Parathyroid adenoma (tissue), 2 donors: ENCODE measurements around the gene PTCD1.
"Not testable (repeated sequence)": the region's sequence is repeated elsewhere in the genome, so short reads cannot be mapped to it uniquely, and the experiment has no call there.

ENCODE experiments used
- H2AFZ ChIP-seq: fragments of 300-600 bp; sonication (generic); one replicate; pipeline ENCODE4 v1.7.0; 2017; ENCODE audit warnings: antibody characterized with exemption, mild to moderate bottlenecking
- H3K27ac ChIP-seq: fragments of 300-600 bp; sonication (generic); one replicate; pipeline ENCODE4 v1.7.0; 2017
- H3K27me3 ChIP-seq: fragments of 300-600 bp; sonication (generic); one replicate; pipeline ENCODE4 v1.7.0; 2017; ENCODE audit warnings: low read length; ENCODE audit not compliant: control insufficient read depth, insufficient read depth
- H3K36me3 ChIP-seq: fragments of 300-600 bp; sonication (generic); one replicate; pipeline ENCODE4 v1.7.0; 2017; ENCODE audit warnings: low read length; ENCODE audit not compliant: control insufficient read depth, insufficient read depth
- H3K4me1 ChIP-seq: fragments of 300-600 bp; sonication (generic); one replicate; pipeline ENCODE4 v1.7.0; 2017; ENCODE audit warnings: control low read depth
- H3K4me2 ChIP-seq: fragments of 300-600 bp; sonication (generic); one replicate; pipeline ENCODE4 v1.7.0; 2017; ENCODE audit warnings: low read length
- H3K4me3 ChIP-seq: fragments of 300-600 bp; sonication (generic); one replicate; pipeline ENCODE4 v1.7.0; 2017; ENCODE audit warnings: low read depth, low read length
- H3K79me2 ChIP-seq: fragments of 300-600 bp; sonication (generic); one replicate; pipeline ENCODE4 v1.7.0; 2017; ENCODE audit warnings: control low read depth
- H3K9ac ChIP-seq: fragments of 300-600 bp; sonication (generic); one replicate; pipeline ENCODE4 v1.7.0; 2017; ENCODE audit warnings: mild to moderate bottlenecking
- H3K9me3 ChIP-seq: fragments of 300-600 bp; sonication (generic); one replicate; pipeline ENCODE4 v1.7.0; 2017; ENCODE audit warnings: low read length; ENCODE audit not compliant: control insufficient read depth
- CTCF ChIP-seq: fragments of 300-600 bp; sonication (generic); IDR thresholded peaks from one replicate; pipeline ENCODE4 v1.7.0; 2017; ENCODE audit warnings: antibody characterized with exemption, mild to moderate bottlenecking
- donor health status: primary hyperparathyroidism.

PTCD1 gene

GRCh38 chr7:99389772-99390171 is 48.8 kb downstream of the PTCD1 start:
- Histone ChIP-seq H3K9me3 (no peaks in the 10 kb centered on the region), H2AFZ (no peak overlapping the region), H3K4me1 (peaks cover 5% of the 10 kb centered on the region), H3K4me3 (no peak overlapping the region), H3K79me2 (no peaks in the 10 kb centered on the region), H3K36me3 (no peaks in the 10 kb centered on the region), H3K9ac (no peak overlapping the region), H3K4me2 (no peak overlapping the region), H3K27me3 (no peaks in the 10 kb centered on the region), H3K27ac (no peak overlapping the region)
- TF ChIP-seq CTCF, result no peak

- peaks cover 2% of the 10 kb centered on the region for H3K79me2 ChIP-seq
- peaks cover 5% of the 10 kb centered on the region for H3K4me1 ChIP-seq
- no peaks in the 10 kb centered on the region for H3K27me3 ChIP-seq
- H3K27ac ChIP-seq, result no peak overlapping the region
- TF ChIP-seq CTCF, result no peak
- H2AFZ ChIP-seq, result no peak overlapping the region
- H3K36me3 ChIP-seq, result no peaks in the 10 kb centered on the region
- H3K9me3 ChIP-seq, result no peaks in the 10 kb centered on the region
- H3K4me3 ChIP-seq, result no peak overlapping the region
- H3K9ac ChIP-seq, result no peak overlapping the region
- H3K4me2 ChIP-seq, result no peak overlapping the region
Measured at GRCh38 chr7:99387912-99388311, 50.7 kb downstream of the PTCD1 start.

- H3K27me3 ChIP-seq, H3K9ac ChIP-seq, H3K4me1 ChIP-seq, H3K4me2 ChIP-seq, H3K9me3 ChIP-seq, H3K27ac ChIP-seq, H2AFZ ChIP-seq, H3K4me3 ChIP-seq, H3K79me2 ChIP-seq, H3K36me3 ChIP-seq: not testable (repeated sequence)
Measured at GRCh38 chr7:99387239-99387635, 51.4 kb downstream of the PTCD1 start.

- peaks cover 2% of the 10 kb centered on the region for H3K79me2 ChIP-seq
- no peak overlapping the region for H3K27ac ChIP-seq
- no peak for TF ChIP-seq CTCF
- H3K4me2 ChIP-seq, result no peak overlapping the region
- H3K4me1 ChIP-seq, result no peaks in the 10 kb centered on the region
- H3K27me3 ChIP-seq, result no peaks in the 10 kb centered on the region
- no peaks in the 10 kb centered on the region for H3K36me3 ChIP-seq
- no peak overlapping the region for H3K9ac ChIP-seq
- no peak overlapping the region for H3K4me3 ChIP-seq
- no peaks in the 10 kb centered on the region for H3K9me3 ChIP-seq
- no peak overlapping the region for H2AFZ ChIP-seq
Measured at GRCh38 chr7:99386584-99387238, 51.9 kb downstream of the PTCD1 start.

- Histone ChIP-seq H3K27me3 (no peaks in the 10 kb centered on the region), H3K9me3 (no peaks in the 10 kb centered on the region), H3K27ac (no peak overlapping the region), H3K36me3 (no peaks in the 10 kb centered on the region), H3K79me2 (peaks cover 2% of the 10 kb centered on the region), H3K4me2 (no peak overlapping the region), H3K9ac (no peak overlapping the region), H3K4me1 (peaks cover 2% of the 10 kb centered on the region), H2AFZ (no peak overlapping the region), H3K4me3 (no peak overlapping the region)
- TF ChIP-seq CTCF, result no peak
Measured at GRCh38 chr7:99385564-99385963, 53.0 kb downstream of the PTCD1 start.
